PC-3 (cell line): ENCODE measurements around the gene NOP9. TPM values are rescaled to one million over a fixed set of nuclear protein-coding genes. Genes with fewer than 3 reads are reported as not detected.

ENCODE experiments used
- ATAC-seq: fragments of 200-7000 bp; cut with Tn5 transposase; 2 replicates; pipeline ENCODE4 v1.9.1; 2020; ENCODE audit warnings: mild to moderate bottlenecking, moderate library complexity
- BruUV-seq: library from RNA; stranded (reverse); fragments of 400-500 nt; replicated peaks from 2 replicates; lab custom pipeline; 2021; lab: Mats Ljungman, UMichigan
- CTCF ChIA-PET: fragments of 300-600 bp; sonication (Branson Sonifier 250); formaldehyde crosslinking; loops from one replicate; lab custom pipeline; 2022; ENCODE audit warnings: antibody characterized with exemption; lab: Charles Lee
- POLR2A ChIA-PET: fragments of 300-600 bp; sonication (Branson Sonifier 250); formaldehyde crosslinking; loops from one replicate; lab custom pipeline; 2022; ENCODE audit warnings: antibody characterized with exemption; ENCODE audit not compliant: unreplicated experiment; lab: Charles Lee
- DNase-seq: peaks from one replicate; pipeline ENCODE4 v3.0.0-alpha.2; 2015
- H2AFZ ChIP-seq: fragments of 300-600 bp; sonication (generic); 2 replicates; pipeline ENCODE4 v1.6.0; 2016; ENCODE audit warnings: antibody characterized with exemption, low read length
- H3F3A ChIP-seq: fragments of 300-600 bp; sonication (generic); one replicate; pipeline ENCODE4 v1.6.0; 2017; ENCODE audit warnings: antibody characterized with exemption, low read length, control low read depth, mild to moderate bottlenecking; ENCODE audit not compliant: unreplicated experiment
- H3K27ac ChIP-seq: fragments of 300-600 bp; sonication (generic); 2 replicates; pipeline ENCODE4 v1.5.1; 2016; ENCODE audit warnings: mild to moderate bottlenecking, low read length
- H3K27me3 ChIP-seq: fragments of 300-600 bp; sonication (generic); 2 replicates; pipeline ENCODE4 v1.6.1; 2016; ENCODE audit warnings: low read length, mixed read lengths
- H3K36me3 ChIP-seq: fragments of 300-600 bp; sonication (generic); 2 replicates; pipeline ENCODE4 v1.6.1; 2016; ENCODE audit warnings: low read depth, mixed run types, low read length, mixed read lengths
- H3K4me1 ChIP-seq: fragments of 300-600 bp; sonication (generic); 2 replicates; pipeline ENCODE4 v1.5.1; 2016; ENCODE audit warnings: low read length; ENCODE audit not compliant: insufficient read depth
- H3K4me2 ChIP-seq: fragments of 300-600 bp; sonication (generic); 2 replicates; pipeline ENCODE4 v1.6.0; 2016; ENCODE audit warnings: low read length
- H3K4me3 ChIP-seq: fragments of 300-600 bp; sonication (generic); 2 replicates; pipeline ENCODE4 v1.5.1; 2016; ENCODE audit warnings: mild to moderate bottlenecking, low read length, mixed read lengths
- H3K79me2 ChIP-seq: fragments of 300-600 bp; sonication (generic); 2 replicates; pipeline ENCODE4 v1.6.1; 2017; ENCODE audit warnings: low read length, mixed read lengths
- H3K9ac ChIP-seq: fragments of 300-600 bp; sonication (generic); 2 replicates; pipeline ENCODE4 v1.6.0; 2016; ENCODE audit warnings: mild to moderate bottlenecking, low read length
- H3K9me2 ChIP-seq: fragments of 300-600 bp; sonication (generic); replicated peaks from 2 replicates; pipeline ENCODE4 v1.6.1; 2016; ENCODE audit warnings: mixed run types, low read length, mixed read lengths
- H3K9me3 ChIP-seq: fragments of 300-600 bp; sonication (generic); 2 replicates; pipeline ENCODE4 v1.6.1; 2016; ENCODE audit warnings: low read length, mixed read lengths
- H4K20me1 ChIP-seq: fragments of 300-600 bp; sonication (generic); 2 replicates; pipeline ENCODE4 v1.6.1; 2016; ENCODE audit warnings: low read length, mixed read lengths
- CTCF ChIP-seq: fragments of 300-600 bp; sonication (generic); conservative IDR thresholded peaks from 2 replicates; pipeline ENCODE4 v1.5.1; 2017; ENCODE audit warnings: antibody characterized with exemption, low read depth, mild to moderate bottlenecking, low read length
- EZH2 ChIP-seq: fragments of 300-600 bp; sonication (generic); IDR thresholded peaks from one replicate; pipeline ENCODE4 v1.6.1; 2017; ENCODE audit warnings: antibody characterized with exemption, mild to moderate bottlenecking, low read length; ENCODE audit not compliant: unreplicated experiment
- EZH2phosphoT487 ChIP-seq: fragments of 300-600 bp; sonication (generic); IDR thresholded peaks from 2 replicates; pipeline ENCODE4 v1.6.1; 2018; ENCODE audit warnings: mild to moderate bottlenecking, antibody characterized with exemption, low read length, borderline replicate concordance
- intact Hi-C: fragments of 100-400 bp; cut with micrococcal nuclease; formaldehyde crosslinking; loops from 2 replicates; pipeline ENCODE4 v1.9.0; 2023
- total RNA-seq: library from RNA; depleted of rRNA; stranded (reverse); fragments of >200 nt; gene quantifications from 2 replicates; pipeline ENCODE4 v1.2.3, GENCODE V29; 2014

NOP9 gene
- total RNA-seq, 1 experiment from 2014 or later: 30.4 TPM

DNA sequence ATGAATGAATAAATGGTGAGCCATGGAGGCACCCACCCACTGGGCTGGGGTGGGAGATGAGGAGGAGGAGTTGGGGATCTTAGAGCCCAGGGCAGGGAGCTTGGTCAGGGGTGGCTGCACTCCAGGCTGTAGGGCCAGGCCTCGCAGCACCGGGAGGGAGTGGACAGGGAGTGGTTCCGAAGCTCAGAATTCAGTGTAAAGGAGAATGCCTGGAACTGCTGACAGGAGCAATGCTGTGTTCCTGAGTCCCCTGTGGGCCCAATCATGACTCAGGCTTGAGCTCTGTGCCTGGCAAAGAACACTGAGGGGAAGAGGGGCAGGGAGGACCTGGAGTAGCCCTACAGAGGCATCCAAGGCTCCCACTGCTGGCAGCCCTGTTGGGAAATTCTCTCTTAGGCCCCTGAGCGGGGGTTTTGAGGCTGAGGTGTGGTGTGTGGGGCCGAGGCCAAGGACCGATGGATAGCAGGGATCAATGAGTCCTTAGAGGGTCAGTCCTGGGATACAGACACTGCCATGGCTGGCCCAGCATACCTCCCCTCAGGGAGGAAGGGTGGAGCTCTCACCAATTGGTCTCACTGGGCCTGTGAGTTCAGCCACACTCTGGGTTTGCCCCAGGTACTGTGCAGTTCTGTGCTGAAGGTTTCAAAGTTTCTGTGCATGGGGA lies 18.7 kb upstream of the NOP9 start:
- Histone ChIP-seq H3K27me3 (no peaks in the 10 kb centered on the region), H3K9me2 (no peaks in the 10 kb centered on the region), H3K36me3 (no peaks in the 10 kb centered on the region), H3K4me2 (no peak overlapping the region), H3K79me2 (no peaks in the 10 kb centered on the region), H4K20me1 (no peaks in the 10 kb centered on the region), H3K27ac (no peak overlapping the region), H3F3A (no peaks in the 10 kb centered on the region), H3K9ac (no peak overlapping the region), H3K4me1 (peaks cover 7% of the 10 kb centered on the region), H2AFZ (no peak overlapping the region), H3K4me3 (no peak overlapping the region), H3K9me3 (no peaks in the 10 kb centered on the region)
- DNase-seq (no peak), ATAC-seq (no peak)
- TF ChIP-seq CTCF: no peak
- no peak for TF ChIP-seq EZH2
- no peak for TF ChIP-seq EZH2phosphoT487
- intact Hi-C loops: no loop called here
- BruUV-seq: no TSS peak
- POLR2A ChIA-PET: no interaction called here
- CTCF ChIA-PET: no interaction called here

DNA sequence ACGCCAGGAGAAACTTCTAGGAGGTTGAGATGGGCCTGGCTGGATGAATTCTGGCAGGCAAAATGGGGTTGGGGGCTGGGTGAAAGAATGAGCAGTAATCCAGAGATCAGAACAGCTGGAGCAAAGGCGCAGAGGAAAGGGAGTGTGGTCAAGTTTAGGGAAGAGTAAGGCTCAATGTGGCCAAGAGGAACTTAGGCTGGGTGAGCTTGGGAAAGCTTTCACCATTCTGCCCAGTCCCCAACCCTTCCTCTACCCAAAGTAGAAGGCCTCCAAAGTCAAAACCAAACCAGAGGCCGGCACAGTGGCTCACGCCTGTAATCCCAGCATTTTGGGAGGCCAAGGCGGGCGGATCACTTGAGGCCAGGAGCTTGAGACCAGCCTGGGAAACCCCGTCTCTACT lies 18.0 kb upstream of the NOP9 start:
- H2AFZ ChIP-seq: no peak overlapping the region
- H3K27me3 ChIP-seq: no peaks in the 10 kb centered on the region
- ChIA-PET POLR2A (no interaction called here), CTCF (no interaction called here)
- no peak for TF ChIP-seq EZH2
- no peak for TF ChIP-seq EZH2phosphoT487
- TF ChIP-seq CTCF: no peak
- H3K27ac ChIP-seq: no peak overlapping the region
- H3K79me2 ChIP-seq: no peaks in the 10 kb centered on the region
- ATAC-seq (no peak), DNase-seq (no peak)
- no peaks in the 10 kb centered on the region for H3K9me3 ChIP-seq
- H3K36me3 ChIP-seq: no peaks in the 10 kb centered on the region
- H3K4me3 ChIP-seq: no peak overlapping the region
- H3K9me2 ChIP-seq: no peaks in the 10 kb centered on the region
- H3K4me1 ChIP-seq: peaks cover 7% of the 10 kb centered on the region
- H3K4me2 ChIP-seq: no peak overlapping the region
- no peak overlapping the region for H3K9ac ChIP-seq
- intact Hi-C loops: no loop called here
- H4K20me1 ChIP-seq: no peaks in the 10 kb centered on the region
- BruUV-seq: no TSS peak
- H3F3A ChIP-seq: no peaks in the 10 kb centered on the region

- DNase-seq: no peak
- CTCF ChIA-PET: no interaction called here
- Histone ChIP-seq H3K27ac (no peak overlapping the region), H3F3A (no peaks in the 10 kb centered on the region), H3K27me3 (no peaks in the 10 kb centered on the region), H4K20me1 (no peaks in the 10 kb centered on the region), H3K9me2 (no peaks in the 10 kb centered on the region), H3K4me3 (no peak overlapping the region), H3K4me2 (no peak overlapping the region), H3K79me2 (no peaks in the 10 kb centered on the region), H2AFZ (no peak overlapping the region), H3K4me1 (peaks cover 7% of the 10 kb centered on the region), H3K9ac (no peak overlapping the region), H3K9me3 (no peaks in the 10 kb centered on the region), H3K36me3 (no peaks in the 10 kb centered on the region)
- POLR2A ChIA-PET: no interaction called here
- ATAC-seq: no peak
- intact Hi-C loops: no loop called here
- TF ChIP-seq EZH2phosphoT487: no peak
- TF ChIP-seq CTCF: no peak
- TF ChIP-seq EZH2: no peak
- BruUV-seq: no TSS peak
Observed at GRCh38 chr14:24282736-24283135, 16.9 kb upstream of the NOP9 start.
